ENCODE measurements around the gene STXBP6.

Gene STXBP6

GRCh38 chr14:24921903-24922302 is 128.0 kb downstream of the STXBP6 start:
- Histone ChIP-seq H3K4me1 (ENCODE audit: control insufficient read depth in 1 of 2, insufficient read depth in 1 of 2, low read depth in 1 of 2, low read length in 1 of 2) (no peaks in the 10 kb centered on the region), H3K9me3 (no peaks in the 10 kb centered on the region), H3K27me3 (no peaks in the 10 kb centered on the region), H3K27ac (no peak overlapping the region), H3K4me3 (ENCODE audit: low read depth in 1 of 2, low read length in 1 of 2) (no peak overlapping the region), H3K36me3 (no peaks in the 10 kb centered on the region)
- no peak for TF ChIP-seq CTCF (IDR thresholded peaks at IDR 0.05)

GRCh38 chr14:24920265-24921075 is 129.5 kb downstream of the STXBP6 start:
- Histone ChIP-seq H3K36me3 (no peaks in the 10 kb centered on the region), H3K4me1 (ENCODE audit: control insufficient read depth in 1 of 2, insufficient read depth in 1 of 2, low read depth in 1 of 2, low read length in 1 of 2) (no peaks in the 10 kb centered on the region), H3K27me3 (no peaks in the 10 kb centered on the region), H3K9me3 (no peaks in the 10 kb centered on the region), H3K4me3 (ENCODE audit: low read depth in 1 of 2, low read length in 1 of 2) (no peak overlapping the region), H3K27ac (no peak overlapping the region)
- TF ChIP-seq CTCF (IDR thresholded peaks at IDR 0.05) = no peak

- Histone ChIP-seq H3K27me3 (no peaks in the 10 kb centered on the region), H3K4me3 (ENCODE audit: low read depth in 1 of 2, low read length in 1 of 2) (no peak overlapping the region), H3K27ac (no peak overlapping the region), H3K9me3 (no peaks in the 10 kb centered on the region), H3K36me3 (no peaks in the 10 kb centered on the region), H3K4me1 (ENCODE audit: control insufficient read depth in 1 of 2, insufficient read depth in 1 of 2, low read depth in 1 of 2, low read length in 1 of 2) (no peaks in the 10 kb centered on the region)
- TF ChIP-seq CTCF (IDR thresholded peaks at IDR 0.05) = no peak
These were observed 131.1 kb downstream of the STXBP6 start for GRCh38 chr14:24918822-24919221.

- Histone ChIP-seq H3K4me1 (ENCODE audit: control insufficient read depth in 1 of 2, insufficient read depth in 1 of 2, low read depth in 1 of 2, low read length in 1 of 2) (no peaks in the 10 kb centered on the region), H3K27me3 (no peaks in the 10 kb centered on the region), H3K4me3 (ENCODE audit: low read depth in 1 of 2, low read length in 1 of 2) (no peak overlapping the region), H3K36me3 (no peaks in the 10 kb centered on the region), H3K9me3 (no peaks in the 10 kb centered on the region), H3K27ac (no peak overlapping the region)
- TF ChIP-seq CTCF (IDR thresholded peaks at IDR 0.05) = no peak
These were observed 133.9 kb downstream of the STXBP6 start for GRCh38 chr14:24915958-24916595.

GRCh38 chr14:24915403-24915921 is 134.5 kb downstream of the STXBP6 start:
- Histone ChIP-seq H3K9me3 (no peaks in the 10 kb centered on the region), H3K36me3 (no peaks in the 10 kb centered on the region), H3K4me1 (ENCODE audit: control insufficient read depth in 1 of 2, insufficient read depth in 1 of 2, low read depth in 1 of 2, low read length in 1 of 2) (no peaks in the 10 kb centered on the region), H3K4me3 (ENCODE audit: low read depth in 1 of 2, low read length in 1 of 2) (no peak overlapping the region), H3K27me3 (no peaks in the 10 kb centered on the region), H3K27ac (no peak overlapping the region)
- TF ChIP-seq CTCF (IDR thresholded peaks at IDR 0.05) = no peak

All from neutrophil (primary cell).